ENCODE results near the gene YIPF5.

The YIPF5 gene

GRCh38 chr5:144114571-144114970 lies 55.9 kb downstream of the YIPF5 start:
- DNase-seq (ENCODE audit: low read depth): no peak
- no peak overlapping the region for H3K4me3 ChIP-seq (ENCODE audit: control insufficient read depth, low read depth, low read length)
- TF ChIP-seq CTCF (conservative IDR thresholded peaks at IDR 0.05; ENCODE audit: control insufficient read depth, insufficient read depth, low read depth, low read length): no peak

All from fibroblast of mammary gland (primary cell).